Right ventricle myocardium superior (tissue), 1 donor: ENCODE data around the gene DDIT4. TPM values are rescaled to one million over a fixed set of nuclear protein-coding genes. Genes with fewer than 3 reads are reported as not detected.
"Not testable (repeated sequence)": the region's sequence is repeated elsewhere in the genome, so short reads cannot be mapped to it uniquely, and the experiment has no call there.

Source experiments
- ATAC-seq: fragments of 200-7000 bp; cut with Tn5 transposase; one replicate; pipeline ENCODE4 v1.9.1; 2020; ENCODE audit warnings: mild to moderate bottlenecking; ENCODE audit not compliant: poor library complexity
- DNase-seq: peaks from one replicate; pipeline ENCODE4 v3.0.0-alpha.2; 2020
- intact Hi-C: fragments of 100-400 bp; cut with DNase I; formaldehyde crosslinking; loops from one replicate; pipeline ENCODE4 v1.11.2; 2022
- total RNA-seq: library from RNA; stranded (reverse); fragmentation: NEBNext Ultra II Directional; extraction: Animal tissue kit (Norgen Biotek cat#: 25700); gene quantifications from one replicate; pipeline ENCODE4 v1.2.1, GENCODE V29; 2021
- donor health status: DM: no; HTN: yes; CAD: no; lungs with severe emphysema.

Gene DDIT4
- total RNA-seq, 1 donor from 2014 or later = 54.8 TPM

DNA sequence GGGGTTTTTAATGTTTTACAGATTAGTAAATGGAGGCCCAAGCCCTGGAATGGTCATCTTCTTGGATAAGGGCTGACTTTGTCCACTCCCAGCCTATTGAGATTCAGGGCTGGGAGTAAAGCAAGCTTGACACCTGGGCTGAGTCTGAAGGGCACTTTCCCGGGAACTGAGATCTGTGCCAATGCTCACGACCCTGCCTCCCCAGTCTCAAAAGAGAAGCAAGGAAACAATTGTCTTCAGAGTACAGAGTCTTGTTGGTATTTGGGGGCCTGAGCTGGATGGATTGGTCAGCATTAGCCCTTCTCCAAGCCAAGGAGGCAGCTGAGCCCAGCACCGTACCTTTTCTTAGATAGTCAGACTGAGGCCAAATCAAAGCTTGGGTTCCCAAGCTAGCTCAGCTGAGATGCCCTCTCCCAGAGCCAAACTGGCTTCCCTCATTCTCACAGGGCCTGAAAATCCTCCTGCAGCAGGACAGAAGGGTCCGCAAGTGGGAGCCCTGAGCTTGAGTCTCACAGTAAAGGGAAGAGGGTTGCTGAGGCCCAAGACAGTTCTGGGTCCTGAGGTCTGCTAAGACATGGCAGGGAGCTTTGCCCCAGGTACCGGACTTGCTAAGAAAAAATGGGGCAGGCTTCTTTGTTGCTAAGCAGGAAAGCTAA lies 3.7 kb downstream of the DDIT4 start:
- no peak for DNase-seq
- intact Hi-C loops = loop anchor here (10.0 kb wide), 1 partner anchor 47 kb away; no protein-coding TSS in a partner anchor
- no peak for ATAC-seq

DNA sequence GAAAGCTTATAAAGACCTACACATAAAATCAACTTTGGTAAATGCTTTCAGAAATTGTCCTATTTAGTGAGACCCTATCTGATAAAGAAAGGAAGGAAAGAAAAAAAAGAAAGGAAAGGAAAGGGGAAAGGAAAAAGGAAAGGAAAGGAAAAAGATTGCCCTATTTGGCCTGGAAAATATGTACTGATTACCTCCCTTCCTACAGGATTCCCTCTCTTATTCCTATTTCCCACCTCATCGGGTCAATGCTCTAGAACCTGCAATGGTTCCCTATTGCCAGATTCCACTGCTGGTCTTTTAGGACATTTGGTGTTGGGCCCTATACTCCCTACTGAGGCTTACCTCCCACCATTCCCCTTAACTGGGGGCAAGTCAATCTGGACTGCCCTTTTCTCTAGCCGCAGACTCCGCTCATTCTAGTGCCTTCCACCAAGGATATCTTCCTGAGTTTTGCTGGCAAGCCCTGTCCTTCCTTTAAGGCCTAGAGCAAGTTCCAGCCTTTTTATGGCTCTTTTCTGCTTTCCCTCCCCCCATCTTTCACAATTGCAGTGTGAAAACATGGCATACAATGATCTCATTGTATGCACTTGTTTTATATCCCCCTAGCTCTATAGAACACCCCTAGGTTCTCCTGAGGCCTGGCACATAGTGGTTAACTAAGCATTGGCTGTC lies 4.4 kb downstream of the DDIT4 start:
- DNase-seq (no peak), ATAC-seq (no peak)
- intact Hi-C loops = loop anchor here (10.0 kb wide), 1 partner anchor 47 kb away; no protein-coding TSS in a partner anchor

DNA sequence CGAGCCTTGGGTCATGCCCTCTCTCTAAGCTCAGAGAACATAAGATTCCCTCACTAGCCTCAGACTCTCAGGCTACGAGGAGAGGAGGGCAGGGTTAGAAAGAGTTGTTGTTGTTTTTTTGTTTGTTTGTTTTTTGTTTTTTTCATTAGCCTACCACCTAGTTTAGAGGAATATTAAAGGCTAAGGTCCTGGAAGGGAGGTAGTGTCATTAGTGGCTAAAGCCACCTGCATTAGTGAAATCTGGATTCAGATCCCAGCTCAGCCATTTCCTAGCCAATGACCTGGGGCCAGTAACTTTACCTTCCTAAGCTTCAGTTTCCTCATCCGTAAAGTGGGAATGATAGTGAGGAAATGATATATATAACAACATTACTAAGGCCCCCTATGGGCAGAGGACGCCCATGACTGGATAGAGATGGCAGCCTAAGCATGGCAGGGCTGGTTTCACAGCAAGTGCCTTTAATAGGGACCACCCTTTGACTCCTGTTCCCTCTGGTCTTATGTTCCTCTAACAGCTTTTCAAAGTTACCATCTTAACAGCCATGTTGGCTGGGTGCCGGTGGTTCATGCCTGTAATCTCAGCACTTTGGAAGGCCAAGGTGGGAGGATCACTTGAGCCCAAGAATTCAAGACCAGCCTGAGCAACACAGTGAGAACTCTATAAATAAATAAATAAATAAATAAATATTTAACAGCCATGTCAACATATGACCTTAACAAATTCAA lies 5.1 kb downstream of the DDIT4 start:
- ATAC-seq (no peak), DNase-seq (no peak)
- intact Hi-C loops = loop anchor here (10.0 kb wide), 1 partner anchor 46 kb away; no protein-coding TSS in a partner anchor

DNA sequence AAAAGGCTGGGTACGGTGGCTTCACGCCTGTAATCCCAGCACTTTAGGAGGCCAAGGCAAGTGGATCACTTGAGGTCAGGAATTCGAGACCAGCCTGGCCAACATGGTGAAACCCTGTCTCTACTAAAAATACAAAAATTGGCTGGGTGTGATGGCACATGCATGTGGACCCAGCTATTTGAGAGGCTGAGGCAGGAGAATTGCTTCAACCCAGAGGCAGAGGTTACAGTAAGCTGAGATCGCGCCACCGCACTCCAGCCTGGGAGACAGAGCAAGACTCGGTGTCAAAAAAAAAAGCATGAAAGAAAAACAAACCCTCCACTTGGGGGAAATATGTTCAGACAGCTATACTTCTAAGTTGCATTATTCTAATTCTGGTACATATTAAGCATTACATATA lies 5.9 kb downstream of the DDIT4 start:
- intact Hi-C loops = loop anchor here (10.0 kb wide), 1 partner anchor 45 kb away; no protein-coding TSS in a partner anchor
- DNase-seq, ATAC-seq: not testable (repeated sequence)

DNA sequence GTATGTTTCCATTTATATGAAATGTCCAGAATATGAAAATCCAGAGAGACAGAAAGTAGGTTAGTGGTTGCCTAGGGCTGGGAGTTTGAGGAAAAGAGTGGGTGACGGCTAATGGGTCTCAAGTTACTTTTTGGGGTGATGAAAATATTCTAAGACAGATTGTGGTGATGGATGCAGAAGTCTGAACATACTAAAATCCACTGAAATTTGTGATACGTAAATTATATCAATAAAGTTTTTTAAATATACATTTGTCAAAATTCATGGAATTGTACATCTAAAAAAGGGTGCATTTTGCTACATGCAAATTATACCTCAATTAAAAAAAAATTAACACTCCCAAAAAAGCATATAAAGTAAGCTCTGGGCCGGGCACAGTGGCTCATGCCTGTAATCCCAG lies 9.4 kb downstream of the DDIT4 start:
- DNase-seq (no peak), ATAC-seq (no peak)
- intact Hi-C loops = no loop called here

DNA sequence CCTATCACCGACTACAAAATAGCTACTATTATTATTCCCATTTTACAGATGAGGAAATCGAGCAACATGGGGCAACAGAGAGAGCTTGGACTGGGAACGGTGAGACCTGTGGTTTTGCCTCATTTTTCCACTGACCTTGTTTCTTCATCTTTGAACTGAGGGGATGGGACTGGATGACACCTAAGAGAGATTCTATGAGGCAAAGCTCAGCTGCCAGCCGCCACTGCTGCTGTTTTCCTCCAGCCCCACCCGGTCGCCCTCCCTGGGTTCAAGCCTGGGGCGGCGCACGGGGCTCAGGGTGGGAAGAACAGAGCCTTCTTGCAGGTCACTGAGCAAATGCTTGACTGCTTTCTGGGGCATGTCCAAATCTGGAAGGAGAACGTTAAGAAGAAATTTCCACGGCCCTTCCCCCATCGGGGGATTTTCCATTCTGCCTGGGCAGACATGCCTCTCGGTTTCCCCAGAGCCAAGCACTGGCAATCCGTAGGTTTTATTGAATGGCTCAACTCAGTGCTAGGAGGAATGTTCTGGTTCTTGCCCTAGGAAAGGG lies 12.3 kb downstream of the DDIT4 start:
- intact Hi-C loops = no loop called here
- DNase-seq (no peak), ATAC-seq (no peak)

DNA sequence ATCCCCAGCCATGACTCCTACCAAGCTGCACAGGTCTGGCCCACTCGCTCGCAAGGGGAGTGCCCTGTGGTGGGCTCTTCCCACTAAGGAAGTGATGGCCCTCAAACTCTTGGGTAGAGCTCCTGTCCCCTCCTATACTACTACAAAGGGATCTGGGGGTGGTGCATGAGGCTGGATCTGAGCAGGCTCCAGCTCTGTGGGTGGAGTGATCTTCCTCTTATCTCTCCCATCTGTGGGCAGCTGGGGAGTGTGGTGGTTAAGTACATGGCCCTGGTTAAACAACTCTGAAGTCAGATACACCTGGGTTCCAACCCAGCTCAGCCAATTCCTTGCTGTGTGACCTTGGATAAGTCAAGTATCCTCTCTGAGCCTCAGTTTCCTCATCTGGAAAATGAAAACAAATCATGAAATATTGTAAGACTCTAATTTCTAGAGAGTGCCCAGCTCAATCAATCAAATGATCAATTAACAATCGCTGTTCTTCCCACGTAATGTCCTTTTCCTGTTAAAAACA lies 17.4 kb downstream of the DDIT4 start:
- DNase-seq (no peak), ATAC-seq (no peak)
- intact Hi-C loops = no loop called here

DNA sequence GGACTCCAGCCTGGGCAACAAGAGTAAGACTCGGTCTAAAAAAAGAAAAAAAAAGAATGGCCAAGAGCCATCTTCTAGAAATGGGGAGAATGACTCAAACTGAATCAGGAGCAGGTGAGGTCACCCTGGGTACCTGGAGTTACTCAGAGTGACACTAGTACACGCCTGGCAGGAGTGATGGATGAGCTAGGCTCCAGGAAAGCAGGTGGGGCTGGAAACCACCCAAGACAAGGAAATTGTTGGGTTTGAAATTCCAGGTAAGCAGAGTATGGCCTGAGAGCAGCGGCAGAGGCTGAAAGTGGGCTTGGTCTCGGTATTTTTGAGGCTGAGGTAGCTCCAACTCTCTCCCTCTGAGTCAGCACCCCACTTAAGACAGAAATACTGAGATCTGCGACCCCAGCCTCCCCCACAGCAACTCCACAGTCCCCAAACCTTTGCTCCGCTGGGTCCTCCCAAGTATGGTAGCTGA lies 18.5 kb downstream of the DDIT4 start:
- DNase-seq (no peak), ATAC-seq (no peak)
- intact Hi-C loops = no loop called here

DNA sequence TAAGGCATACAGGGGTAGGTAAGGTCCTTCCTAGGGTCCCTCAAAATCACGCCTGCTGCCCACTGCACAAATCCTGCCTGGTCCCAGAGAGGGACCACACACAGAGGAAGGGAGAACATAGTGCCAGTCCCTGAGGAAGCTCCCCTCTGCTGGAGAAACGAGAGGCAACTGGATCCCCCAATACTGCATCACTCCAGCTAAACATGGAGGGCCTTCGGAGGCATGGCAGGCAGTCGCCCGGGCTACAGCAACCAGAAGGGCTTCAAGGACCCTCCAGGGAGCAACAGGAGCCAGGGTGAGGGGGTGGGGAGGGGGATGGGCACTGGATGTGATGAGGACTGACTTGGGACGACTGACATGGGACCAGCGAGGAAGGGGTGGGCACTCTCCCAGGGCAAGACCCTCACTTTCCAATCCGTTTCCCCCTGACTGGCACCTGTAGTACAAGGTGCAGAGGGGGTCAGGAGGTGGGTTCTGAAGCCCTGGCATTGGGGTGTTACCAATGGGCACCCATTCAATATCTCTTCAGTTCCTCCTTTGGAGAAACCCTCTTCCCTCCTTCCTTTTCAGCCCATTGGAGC lies 21.7 kb downstream of the DDIT4 start:
- intact Hi-C loops = no loop called here
- no peak for DNase-seq

DNA sequence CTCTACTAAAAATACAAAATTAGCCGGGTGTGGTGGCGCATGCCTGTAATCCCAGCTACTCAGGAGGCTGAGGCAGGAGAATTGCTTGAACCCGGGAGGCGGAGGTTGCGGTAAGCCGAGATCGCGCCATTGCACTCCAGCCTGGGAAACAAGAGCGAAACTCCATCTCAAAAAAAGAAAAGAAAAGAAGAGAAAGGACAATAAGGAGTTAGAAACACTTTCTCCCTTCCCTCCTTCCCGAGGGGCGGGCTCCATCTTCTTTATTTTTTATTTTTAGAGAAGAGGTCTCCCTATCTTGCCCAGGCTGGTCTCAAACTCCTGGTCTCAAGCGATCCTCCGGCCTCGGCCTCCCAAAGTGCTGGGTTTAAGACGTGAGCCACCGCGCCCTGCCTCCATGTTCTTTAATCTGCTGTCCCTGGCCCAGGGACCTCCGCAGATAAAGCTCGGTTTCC lies 23.1 kb downstream of the DDIT4 start:
- DNase-seq, ATAC-seq, intact Hi-C loops: not testable (repeated sequence)

More for the DNA sequence above, 21.7 kb downstream of the DDIT4 start:
- no peak for ATAC-seq

DNA sequence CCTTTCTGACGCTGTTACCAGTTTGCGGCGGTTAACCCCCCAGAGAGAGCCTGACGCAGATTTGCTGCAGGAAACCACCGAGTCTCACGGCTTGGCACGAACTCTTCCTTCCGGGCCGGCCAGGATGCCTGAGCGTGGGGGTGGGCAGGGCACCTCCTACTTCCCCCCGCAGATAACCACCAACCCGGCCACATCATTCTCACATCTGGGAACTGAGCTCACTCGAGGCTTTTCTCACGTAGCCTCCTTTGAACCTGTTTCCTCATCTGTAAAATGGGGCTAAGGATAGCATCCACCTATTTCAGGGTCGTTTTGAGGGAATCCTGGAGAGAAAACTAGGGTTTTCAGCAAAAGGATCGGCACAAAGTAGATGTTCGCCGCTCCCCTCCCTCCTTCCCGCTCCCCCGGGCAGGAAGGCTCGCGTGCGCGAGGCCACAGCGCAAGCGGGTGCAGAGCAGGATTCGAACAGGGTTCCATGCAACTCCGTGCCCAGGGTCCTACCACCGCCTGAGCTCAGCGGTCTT lies 23.6 kb downstream of the DDIT4 start:
- DNase-seq = peak; percentile 91
- intact Hi-C loops = no loop called here
- ATAC-seq = peak; percentile 76

DNA sequence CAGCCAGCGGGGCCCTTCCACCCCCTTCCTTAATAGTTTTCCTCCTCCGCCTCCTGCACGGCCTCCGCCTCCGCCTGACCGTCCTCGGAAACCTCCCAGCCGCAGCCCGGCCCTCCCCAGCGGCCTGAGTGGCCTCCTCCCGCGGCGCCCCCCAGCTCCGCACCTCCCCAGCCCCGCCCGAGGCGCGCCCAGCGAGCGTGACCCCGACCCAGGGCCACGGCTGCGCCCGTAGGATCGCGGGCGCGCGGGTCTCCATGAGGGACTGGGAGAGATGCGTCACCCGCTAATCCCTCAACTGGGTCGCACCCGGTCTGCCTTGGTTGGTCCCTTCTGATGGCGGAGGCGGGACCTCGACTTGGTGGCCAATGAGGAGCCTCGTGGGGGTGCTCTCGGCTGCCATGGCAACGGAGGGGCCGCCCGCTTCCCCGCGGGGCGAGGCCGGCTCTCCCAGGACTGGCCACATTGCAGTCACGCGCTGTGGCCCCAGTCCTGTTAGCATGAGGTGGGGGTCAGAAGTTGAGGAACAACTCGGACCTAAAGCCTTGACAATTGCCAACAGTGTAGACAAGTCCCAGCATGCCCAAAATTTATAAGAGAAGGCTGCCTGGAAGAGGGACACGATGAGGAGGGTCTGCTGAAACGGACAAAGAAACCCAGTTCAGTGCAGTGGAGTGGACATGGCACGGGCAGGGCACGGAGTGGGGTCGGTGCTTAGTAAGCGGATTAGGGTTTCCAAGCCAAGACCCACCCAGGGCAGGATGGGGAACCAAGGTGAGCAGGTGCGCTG lies 24.3 kb downstream of the DDIT4 start:
- intact Hi-C loops = no loop called here
- DNase-seq (peak; percentile 99), ATAC-seq (peak; percentile 97)

DNA sequence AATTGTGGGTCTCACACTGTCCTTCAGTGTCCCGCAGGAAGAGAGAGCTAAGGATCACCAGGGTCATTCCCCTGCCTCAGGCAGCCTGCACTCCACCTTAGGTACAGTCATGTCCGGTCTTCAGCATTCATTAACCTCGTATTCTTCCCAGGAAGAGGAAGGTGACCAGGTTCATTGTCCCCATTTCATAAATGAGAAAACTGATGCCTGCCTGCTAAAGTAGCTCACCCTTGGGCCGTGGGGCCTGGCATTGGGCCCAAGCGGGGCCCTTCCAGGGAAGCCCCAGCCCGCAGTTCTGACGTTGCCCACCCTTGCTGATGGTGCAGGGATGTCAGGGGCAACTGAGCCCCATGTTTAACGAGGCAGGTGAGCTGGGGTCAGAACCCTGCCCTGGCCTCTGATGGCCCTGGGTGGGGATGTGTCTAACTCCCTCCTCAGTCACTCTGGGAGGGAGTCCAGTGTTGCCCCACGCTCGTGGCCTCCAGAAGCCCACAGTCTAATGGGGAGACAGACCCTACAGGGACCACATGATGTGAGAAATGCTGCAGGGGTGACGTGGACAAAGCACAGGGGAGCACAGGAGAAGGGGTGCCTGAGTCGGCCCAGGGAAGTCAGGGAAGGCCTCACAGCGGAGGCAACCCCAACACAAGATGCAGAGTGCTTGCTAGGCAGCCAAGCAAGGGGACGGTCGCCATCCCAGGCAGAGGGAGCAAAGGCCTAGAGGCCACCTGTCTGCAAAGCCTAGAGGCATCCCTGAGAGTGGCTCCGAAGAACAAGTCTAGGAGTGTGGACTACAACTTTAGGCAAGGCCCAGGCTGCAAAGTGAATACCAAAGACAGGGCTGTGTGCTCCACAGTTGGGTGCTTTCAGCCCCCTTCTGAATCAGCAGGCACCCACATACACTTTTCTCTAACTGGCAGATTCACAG lies 25.1 kb downstream of the DDIT4 start:
- DNase-seq (no peak), ATAC-seq (no peak)
- intact Hi-C loops = no loop called here

DNA sequence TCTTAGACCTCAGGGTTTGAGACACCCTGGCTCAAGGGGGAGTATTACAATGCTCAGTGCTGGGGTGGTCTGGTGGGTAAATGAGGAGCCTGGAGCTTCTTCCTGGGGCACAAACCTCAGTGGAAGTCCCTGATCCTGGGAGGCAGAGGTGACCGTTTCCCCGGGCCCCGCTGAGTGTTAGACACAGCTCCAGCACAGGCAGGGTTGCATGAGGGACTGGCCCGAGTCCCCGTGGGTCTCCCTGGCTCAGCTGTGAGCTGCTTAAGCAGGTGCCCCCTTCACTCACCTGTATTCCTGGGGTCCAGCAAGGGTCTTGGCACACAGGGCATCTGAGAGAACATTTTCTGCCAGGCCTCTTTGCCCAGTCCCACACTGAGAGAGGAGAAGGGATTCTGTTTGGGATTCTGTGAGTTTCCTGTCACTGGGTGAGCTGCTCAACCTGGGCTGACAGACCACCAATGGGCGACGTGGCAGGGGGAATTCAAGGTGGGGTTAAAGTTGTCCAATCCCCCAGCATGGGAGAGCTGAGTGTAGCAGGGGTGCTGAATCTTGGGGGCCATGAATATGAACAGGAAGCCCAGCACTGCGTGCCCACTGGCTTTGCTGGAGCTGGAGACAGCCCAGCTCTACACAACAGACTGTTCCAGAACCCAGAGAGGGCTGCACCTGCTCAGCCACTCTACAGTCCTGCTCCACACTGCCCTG lies 29.9 kb downstream of the DDIT4 start:
- DNase-seq (no peak), ATAC-seq (no peak)
- intact Hi-C loops = no loop called here

DNA sequence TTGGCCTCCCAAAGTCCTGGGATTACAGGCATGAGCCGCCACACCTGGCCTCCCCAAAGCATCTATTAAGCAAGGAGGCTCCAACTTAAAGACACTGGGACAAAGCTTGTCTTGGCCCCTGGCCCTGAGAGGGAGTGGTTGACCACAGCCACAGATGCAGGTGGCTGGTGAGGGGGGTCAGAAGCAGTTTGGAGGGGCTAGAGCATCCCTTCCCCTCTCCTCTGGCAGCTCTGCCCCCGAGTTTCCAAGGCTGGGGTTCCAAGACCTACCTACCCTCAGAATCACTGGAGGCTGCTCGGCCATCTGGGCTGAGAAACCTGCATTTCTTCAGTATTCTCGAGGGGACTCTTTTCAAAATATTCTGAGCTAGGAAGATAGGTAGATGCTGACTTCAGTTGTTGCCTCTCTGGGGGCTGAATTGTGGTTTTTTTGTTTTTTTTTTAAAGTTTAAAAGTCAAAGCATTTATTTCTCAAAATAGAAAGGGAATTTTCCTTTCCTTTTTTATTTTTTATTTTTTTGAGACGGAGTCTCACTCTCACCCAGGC lies 32.6 kb downstream of the DDIT4 start:
- DNase-seq (no peak), ATAC-seq (no peak)
- intact Hi-C loops = no loop called here

DNA sequence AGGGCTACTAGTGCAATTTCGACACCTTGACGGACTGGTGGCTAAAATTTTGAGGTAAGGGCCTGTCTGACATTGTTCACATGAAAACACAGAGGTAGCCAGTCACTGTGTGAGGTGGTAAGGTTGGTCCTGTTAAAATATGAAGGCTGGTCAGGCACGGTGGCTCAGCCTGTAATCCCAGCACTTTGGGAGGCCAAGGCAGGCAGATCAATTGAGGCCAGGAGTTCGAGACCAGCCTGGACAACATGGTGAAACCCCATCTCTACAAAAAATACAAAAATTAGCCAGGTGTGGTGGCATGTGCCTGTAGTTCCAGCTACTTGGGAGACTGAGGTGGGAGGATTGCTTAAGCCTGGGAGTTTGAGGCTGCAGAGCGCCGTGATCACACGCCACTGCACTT lies 34.0 kb downstream of the DDIT4 start:
- ATAC-seq, DNase-seq: not testable (repeated sequence)

More for the DNA sequence above, 34.0 kb downstream of the DDIT4 start:
- intact Hi-C loops = not testable (repeated sequence)
